HPDE6-E6E7 (cell line): ENCODE measurements around the gene KLHL29.
A peak's percentile ranks its signal among the peaks of the same experiment; 100 is the strongest.

Experiments
- DNase-seq: peaks from one replicate; pipeline ENCODE4 v3.0.0; 2011; ENCODE audit warnings: missing footprints; ENCODE audit errors: extremely low spot score

KLHL29 gene

DNA sequence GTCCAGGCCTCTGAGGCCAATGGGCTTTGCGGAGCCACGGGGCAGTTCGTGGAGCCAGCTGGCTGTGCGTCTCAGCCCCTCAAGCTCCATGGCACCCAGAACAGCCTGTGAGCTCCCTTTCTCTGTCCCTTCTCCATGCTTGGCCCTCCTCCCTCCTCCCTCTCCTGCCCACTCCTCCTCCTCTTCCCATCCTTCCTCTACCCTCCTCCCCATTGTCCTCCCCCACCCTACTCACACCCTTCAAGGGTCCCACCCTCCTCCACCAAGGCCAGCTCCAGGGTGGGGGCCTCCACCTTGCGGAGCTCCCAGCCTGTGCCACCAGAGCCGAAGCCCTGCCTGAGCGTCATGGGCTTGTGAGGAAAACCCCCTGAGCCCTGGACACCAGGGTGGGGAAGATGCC is 273.0 kb downstream of the KLHL29 start:
- DNase-seq: no peak

DNA sequence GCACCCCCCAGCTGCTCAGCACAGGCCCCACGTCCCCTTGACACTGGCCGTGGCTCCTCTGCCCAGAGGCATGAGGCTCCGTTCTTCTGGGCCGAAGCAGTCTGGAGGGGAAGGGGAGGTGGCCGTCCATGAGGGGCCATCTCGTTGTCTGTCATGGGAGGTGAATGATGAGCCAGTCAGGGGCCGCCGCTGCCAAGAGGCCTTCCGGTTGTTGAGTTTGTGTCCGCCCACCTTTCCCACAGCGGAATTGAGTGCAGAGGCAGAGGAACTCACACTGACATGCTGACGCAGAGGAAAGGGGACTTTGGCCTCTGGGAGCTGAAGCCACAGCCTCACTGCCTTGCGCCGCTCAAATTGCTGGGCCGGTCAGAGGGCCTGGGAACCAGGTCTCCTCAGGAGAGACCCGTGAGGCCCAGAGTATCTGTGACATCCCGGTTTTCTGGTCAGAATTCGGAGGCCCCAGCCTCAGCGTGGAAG is 273.5 kb downstream of the KLHL29 start:
- DNase-seq: no peak

DNA sequence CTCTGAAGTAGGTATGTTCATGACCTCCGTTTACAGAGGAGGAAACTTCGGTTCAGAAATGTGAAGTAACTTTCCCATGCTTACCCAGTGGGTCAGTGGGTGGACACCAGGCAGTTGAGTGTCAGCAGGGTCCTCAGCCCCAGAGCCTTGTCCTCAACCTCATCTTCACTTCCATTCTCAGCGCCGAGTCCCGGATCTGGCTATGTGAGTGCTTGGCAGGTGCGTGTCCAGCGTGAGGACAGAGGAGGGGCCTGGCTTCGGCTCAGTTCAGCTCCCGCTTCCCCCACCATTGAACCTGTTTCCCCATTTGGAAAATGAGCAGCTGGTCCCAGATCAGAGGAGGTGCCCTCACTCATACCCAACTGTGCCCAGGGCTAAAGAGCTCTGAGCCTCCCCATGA is 274.3 kb downstream of the KLHL29 start:
- DNase-seq: no peak

DNA sequence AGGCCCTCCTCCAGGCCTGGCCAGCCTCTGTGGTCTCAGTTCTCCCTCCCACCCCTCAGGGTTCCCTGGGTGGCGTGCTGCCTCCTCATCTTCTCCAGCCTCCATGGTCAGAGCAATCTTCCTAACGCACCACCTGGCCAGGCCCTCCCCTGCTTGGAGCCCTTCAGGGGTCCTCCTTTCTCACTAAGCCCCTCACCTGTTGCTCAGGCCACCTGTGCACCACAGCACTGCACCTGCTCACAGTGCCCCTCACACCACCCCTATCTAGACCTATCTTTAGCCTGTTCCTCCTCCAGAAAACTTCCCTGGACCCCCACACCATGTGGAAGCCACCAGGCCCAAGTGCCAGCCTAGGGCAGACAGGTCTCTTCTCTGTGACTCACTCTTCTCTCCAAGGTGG is 274.8 kb downstream of the KLHL29 start:
- DNase-seq: no peak

DNA sequence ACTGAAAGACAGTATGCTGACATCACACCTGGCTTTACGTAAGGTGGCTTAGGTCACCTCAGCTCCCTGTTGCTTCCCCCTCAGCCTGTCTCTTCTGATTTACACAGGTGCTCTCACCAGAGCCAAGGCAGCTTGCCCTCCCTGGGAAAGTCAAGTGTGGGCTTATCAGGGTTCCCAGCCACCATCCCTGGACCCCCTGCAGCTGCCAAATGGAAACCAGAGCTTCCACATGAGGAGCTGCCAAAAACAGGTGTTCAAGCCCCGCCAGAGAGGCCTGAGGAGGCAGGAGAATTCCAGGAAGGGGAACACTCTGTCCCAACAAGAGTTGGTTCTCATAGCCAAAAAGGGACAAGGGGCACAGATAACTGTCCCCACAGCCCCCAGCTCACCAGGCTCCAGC is 275.3 kb downstream of the KLHL29 start:
- no peak for DNase-seq

DNA sequence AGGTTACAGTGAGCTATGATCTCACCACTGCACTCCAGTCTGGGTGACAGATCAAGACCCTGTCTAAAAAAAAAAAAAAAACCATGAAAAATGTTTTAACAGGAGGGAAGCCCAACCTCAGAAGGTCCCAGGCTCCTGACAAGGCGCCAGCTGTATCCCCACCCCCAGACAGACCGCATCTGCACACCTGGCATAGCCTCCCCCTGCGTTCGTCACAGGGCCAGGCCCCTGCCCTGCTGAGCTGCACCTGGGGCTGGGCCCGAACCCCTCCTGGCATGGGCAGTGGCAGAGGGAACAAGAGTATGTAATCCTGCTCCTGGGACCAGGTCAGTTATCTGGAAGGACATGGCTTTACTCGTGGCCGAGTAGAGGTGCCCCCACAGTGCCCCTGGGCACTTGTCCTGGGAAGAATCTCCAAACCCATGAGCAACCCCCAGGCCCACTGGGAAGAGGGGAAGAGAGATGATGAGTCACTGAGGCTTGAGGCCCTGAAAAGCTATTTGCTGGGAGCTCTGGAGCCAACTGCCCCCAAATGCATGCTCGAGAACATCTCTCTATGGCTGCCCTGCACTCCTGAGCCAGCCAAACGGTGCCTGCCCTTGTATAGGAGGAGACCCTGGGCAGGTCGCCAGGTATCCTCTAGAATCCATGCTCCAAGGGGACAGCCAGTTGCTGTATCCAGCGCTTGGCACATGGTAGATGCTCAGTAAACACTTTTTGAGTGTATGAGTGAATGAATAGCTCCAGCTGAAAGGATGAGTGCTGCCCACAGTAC is 276.5 kb downstream of the KLHL29 start:
- DNase-seq: no peak

DNA sequence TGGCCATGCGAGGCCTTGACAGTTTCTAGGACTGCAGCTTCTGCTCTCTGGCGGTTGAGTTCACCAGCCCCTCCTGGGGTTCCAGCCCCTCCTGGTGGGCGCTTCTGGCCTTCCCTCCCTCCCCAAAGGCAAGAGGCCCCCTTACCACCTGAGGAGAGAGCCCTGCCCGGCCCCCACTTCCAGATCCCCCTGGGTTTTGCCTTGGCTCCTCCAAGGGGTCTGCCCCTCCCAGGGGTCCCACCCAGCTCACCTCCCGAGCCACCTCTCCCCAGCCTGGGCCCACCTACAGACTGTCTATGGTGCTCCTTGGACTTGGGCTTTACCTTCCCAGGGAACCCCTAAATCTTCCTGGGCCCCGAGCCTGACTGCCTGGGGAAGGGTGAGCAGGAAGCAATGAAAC is 277.5 kb downstream of the KLHL29 start:
- DNase-seq: no peak

DNA sequence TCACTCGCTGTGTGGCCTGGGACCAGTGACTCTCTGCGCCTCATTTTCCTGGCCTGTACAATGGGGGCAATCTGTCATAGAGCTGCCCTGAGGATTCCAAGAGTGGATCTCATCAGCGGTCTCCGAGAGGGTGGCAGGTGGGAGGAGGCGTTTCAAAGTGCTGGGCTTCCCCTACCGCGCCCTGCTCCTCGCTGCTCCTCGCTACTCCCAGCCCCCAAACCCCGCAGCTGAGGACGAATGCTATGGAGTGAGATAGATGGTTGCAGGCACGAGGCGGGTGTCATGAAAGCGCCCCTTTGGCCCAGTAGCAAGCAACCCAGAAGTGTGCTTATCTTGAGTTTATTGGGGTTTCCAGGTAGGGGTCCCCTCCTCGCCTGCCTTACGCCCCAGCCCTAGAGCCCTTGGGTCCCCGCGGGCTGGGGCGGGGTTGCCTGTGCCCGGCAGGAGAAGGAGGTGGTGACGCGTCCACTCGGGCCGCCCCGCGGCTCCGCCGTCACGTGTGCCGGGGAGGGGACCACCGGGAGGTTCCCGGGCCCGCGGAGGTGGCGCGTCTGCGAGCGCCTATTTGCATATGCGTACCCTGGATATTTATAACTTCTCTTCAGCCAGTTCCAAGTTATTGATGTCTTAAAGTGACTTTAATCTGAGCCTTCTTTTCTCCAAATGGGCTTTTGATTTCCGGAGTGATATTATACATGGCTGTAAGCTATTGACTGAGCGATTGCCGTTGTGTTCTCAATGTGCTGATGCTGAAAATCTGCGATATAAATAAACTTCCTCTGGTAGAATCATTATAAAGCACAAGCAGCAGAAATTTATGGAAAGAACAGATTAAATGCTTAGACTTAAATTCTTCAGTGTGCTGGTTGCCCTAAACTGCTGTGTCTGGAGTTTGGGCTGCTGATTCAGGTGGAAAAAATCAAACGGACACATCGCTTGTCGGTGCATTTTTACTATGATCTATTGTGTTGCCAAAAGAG is 278.3 kb downstream of the KLHL29 start:
- no peak for DNase-seq

DNA sequence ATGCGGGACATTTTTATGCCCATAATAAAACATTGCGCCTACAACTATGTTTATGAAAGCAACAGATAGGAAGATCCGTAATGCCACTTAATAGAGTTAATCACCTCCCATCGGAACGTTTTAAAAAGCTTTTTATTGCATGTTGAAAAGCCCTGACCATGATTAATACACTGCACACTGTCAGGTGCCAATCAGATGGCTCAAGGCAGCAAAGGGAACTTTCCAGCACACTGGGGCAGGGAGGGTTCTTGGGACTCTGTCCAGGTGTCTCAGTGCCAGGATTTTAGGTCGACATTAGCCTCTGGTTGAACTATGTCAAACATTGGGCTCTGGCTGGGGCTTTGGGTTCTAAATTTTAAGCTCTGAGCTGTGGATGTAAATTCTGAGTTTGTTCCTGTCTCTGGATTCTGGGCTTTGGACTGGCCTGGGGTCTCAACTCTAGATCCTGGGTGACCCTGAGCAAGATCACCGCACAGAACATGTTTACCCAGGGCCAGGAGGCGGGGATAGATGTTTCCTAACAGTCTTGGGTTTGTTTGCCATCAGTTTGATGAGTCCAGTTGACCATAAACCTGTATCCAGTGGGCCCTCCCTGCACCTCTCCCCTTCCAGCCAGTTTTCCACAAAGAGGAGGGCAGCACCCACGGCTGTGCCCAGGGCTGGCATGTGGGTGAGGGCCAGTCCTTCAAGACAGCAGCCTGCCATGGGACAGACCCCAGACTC is 279.2 kb downstream of the KLHL29 start:
- DNase-seq: no peak

DNA sequence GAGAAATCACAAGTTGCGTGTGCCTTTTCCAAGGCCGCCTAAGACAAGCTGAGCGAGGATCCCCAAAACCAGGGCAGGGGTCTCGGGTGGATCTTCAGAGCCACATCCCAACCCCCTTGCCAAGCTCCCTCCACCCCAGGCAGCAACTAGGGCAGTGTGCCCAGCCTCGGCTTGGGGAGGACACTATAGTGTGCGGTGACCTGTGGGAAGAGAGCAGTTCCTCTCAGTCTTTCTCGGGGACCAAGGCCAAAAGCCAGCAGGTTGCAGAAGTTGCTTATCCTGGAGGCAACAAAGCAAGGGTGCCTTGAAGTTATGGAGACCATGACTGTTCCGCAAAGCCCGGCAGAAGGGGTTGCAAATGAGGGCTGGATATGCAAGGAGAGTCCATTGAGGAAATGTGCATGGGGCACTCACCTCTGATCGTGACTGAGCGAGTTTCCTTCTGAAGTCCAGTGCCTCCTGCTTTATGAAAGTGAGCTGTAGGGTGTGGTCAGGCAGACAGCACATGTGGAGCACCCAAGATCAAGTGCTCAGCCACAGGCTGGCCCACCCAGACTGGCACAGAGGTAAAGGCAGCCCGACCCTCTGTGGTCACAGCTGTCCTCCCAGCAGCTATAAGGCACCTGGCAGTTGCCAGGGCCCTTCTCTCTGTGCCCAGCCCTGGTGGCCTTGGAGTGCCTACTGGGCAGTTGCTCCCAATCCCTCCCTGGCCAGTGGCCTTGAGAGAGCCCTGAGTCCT is 281.4 kb downstream of the KLHL29 start:
- no peak for DNase-seq

DNA sequence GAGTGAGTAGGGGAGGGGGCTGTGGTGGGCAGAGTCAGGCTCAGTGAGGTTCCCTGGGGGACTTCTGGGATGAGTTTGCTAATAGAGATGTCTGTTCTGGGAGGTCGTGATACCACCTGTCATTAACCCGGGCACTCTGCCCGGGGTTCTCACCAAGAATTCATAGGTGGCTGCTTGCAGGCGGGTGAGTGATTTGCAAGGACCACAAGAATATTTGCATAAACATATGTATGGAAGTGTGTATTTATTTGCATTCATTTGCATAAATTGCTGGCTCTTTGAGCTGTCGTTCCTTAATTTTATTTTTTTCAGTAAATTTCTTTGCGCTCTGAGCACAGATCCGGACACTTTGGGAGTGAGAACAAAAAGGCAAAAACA is 282.0 kb downstream of the KLHL29 start:
- DNase-seq: no peak

DNA sequence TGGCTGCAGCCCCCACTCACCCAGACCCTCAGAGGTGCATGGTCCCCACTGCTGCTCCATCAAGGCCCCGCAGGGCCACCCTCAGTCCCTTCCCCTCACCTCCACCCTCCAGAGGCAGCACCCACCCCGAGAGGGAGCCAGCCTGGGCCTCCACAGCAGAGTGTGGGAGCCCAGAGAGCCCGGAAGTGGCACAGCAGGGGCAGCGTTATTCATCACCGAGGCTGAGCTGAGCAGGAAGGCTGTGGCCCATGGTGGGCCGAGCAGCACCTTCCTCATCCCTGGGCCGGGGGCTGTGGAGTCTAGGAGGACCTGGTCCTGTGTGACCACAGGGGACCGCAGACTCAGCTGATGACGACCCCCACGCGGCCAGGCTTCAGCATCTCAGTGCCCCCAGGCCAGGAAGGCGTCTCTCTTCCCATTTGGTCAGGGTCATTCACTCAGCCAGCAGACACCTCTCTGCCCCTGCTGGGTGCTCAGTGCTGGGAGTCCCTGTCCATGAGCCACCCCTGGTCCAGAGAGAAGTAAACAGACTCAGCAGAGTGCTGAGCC is 283.9 kb downstream of the KLHL29 start:
- no peak for DNase-seq

DNA sequence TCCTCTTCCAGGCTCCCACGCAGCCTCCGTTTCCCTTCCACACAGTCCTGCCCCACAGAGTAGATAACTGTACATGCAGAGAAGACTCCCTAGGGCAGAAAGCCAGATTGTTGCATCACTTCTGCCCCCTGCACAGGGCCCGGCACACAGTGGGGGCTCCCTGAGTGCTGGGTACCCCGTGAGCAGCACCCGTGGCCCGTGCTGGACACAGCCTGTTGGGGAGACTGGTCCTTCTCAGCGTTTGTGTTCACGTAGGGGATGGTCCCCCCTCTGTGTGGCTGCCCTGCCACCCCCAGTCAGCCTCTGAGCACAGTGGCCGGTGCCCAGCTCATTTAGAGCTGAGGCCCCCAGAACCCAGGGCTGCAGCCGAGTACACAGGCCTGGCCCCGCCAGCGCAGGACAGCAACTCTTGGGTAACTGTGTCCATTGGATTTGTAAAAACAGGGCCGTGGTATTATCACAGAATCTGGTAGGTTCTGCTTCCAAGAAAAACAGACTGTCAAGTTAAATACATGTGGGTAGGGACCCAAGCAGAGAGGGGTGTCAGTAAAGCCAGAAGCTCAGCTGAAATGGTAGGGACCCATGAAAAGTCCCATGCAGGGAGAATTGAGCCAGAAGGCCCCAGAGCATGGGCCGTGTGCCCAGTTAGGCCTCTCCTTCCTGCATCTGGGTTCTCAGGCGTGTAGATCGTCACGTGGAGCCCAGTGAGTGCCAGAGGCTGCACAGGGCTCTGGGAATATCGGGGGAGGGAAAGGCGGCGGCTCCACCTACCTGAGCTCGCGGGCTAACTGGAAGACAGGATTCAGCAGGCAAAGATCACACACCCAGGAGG is 284.6 kb downstream of the KLHL29 start:
- DNase-seq: peak; percentile 70

DNA sequence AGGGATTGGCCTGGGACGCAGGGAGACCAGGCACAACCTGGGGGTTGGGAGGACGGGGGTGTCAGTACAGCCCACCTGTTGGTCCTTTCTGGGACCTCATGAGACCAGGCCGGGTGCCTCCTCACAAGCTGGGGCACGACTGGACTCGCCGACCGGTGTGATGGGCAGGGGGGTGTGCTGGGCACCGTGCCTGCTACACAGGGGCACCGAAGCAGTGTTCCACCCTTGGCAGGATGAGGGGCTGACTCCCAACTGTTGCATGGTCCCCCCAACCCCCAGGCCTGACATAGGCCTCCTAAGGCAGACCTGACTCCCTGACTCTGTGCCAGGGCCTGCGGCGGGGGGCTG is 285.2 kb downstream of the KLHL29 start:
- no peak for DNase-seq

DNA sequence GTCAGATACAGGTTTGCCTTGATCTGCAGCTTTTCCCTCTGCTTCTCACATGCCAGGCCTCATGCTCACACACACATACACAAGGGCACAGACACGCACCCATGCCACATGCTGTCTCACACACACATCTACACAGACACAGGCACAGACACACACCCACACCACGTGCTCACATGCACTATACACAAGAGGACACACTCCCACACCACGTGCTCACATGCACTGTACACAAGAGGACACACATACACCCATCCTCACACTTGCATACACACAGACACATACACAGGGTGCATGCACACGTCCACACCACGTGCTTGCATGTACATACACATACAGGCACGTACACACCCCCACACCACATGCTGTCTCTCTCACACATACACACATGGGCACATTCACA is 288.1 kb downstream of the KLHL29 start:
- DNase-seq: no peak

DNA sequence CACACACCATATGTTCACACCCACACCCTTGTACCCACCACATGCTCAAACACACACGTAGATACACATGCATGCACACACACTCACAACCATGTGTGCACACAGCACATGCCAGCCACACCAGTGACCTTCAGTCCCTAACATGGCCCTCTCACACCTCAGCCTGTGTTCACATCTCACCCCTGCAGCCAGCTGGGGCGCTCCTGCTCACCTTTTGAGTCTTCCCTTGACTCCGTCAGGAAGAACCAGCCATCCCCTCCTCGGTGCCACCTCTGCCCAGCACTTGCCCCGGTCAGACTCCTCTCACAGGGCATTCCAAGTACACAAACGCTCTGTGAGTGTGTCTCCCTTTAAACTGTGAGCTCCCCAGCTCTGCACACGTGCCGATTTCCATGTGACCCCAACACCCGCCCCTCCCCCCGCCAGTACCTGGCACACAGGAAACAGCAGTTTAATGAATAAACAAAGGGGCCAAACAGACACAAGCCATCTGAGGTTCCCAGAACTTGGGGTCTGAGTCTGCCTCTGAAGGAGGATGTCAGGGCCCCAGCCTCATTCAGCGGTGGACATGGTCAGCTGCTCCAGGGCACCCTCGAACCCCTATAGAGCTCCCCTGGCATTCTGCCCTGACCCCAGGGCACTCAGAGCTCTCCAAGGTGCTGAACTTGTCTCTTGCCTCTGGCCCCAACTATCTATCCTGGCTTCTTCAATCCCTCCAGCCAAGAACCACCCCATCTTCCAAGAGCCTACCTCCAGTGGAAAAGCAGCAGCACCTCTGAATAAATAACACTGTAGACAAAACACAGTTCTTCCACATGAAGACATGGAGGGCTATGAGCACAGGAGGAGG is 289.1 kb downstream of the KLHL29 start:
- no peak for DNase-seq

DNA sequence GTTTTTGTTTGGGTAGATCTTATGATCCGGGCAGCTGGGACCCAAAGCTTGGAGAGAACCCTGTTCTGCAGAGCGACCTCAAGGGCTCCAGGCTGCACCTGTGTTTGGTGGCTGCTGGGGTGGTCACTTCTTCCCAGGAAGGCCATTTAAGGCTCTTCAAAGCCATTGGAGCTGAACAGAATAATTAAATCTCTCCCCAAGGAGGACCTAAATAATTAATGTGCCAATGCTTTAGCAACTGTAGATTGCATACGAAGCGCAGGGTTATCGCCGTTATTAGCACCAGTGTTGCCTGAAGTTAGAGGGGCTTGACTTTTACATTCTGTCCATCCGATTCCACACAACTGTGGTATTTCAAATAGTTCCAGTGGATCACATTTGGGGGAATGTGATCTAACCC is 290.5 kb downstream of the KLHL29 start:
- no peak for DNase-seq

DNA sequence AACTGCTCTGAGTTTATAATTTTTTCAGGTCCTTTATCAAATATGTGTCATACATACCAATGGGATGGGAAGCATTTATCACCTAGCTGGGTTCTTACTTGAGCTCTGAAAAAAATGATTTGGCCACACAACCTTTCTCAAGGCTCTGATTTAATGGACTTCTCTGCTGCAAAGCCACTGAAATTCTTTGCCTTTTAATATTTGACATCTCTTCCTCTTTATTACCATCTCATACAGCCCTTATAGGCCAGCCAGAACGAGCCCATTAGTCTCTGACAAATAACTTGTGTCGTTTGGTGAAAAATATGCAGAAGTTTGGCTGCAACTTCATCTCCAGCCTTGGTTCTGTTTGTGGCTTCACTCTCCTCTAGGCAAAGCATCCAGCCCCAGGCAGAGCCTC is 292.9 kb downstream of the KLHL29 start:
- DNase-seq: no peak

DNA sequence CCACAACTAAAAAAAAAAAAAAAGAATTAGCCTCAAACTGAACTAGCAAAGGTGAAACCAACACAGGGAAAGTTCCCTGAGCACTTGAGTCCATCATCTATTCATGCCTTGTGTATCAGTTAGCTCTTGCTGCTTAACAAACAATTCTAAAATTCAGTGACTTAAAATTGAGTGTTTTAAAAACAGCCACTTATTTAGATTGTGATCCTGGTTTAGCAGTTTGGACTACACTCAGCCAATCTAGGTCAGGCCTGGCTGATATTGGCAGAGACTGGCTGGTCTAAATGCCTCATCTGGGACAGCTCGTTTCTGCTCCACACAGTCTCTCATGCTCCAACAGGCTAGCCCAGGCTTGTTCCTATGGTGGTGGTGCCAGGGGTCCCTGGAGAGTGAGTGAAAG is 294.1 kb downstream of the KLHL29 start:
- no peak for DNase-seq
